IMR-90 (cell line): Measurements from ENCODE around the gene ANLN. TPM values are rescaled to one million over a fixed set of nuclear protein-coding genes. Genes with fewer than 3 reads are reported as not detected.

Source experiments
- ATAC-seq: fragments of 200-7000 bp; cut with Tn5 transposase; 2 replicates; pipeline ENCODE4 v1.9.1; 2020; ENCODE audit warnings: low read depth, mild to moderate bottlenecking, moderate library complexity
- BruUV-seq: library from RNA; stranded (reverse); fragments of 400-500 nt; replicated peaks from 2 replicates; lab custom pipeline; 2021; lab: Mats Ljungman, UMichigan
- CTCF ChIA-PET: fragments of 300-600 bp; formaldehyde crosslinking; extraction: SDS; loops from one replicate; lab custom pipeline; 2021; ENCODE audit warnings: antibody characterized with exemption; lab: Yijun Ruan, JAX
- POLR2A ChIA-PET: fragments of 300-600 bp; sonication (Branson Sonifier 250); formaldehyde crosslinking; loops from one replicate; lab custom pipeline; 2022; ENCODE audit warnings: antibody characterized with exemption; ENCODE audit not compliant: unreplicated experiment; lab: Charles Lee
- DNase-seq: peaks from one replicate; pipeline ENCODE4 v3.0.0; 2013
- H2AFZ ChIP-seq: replicated peaks from 2 replicates; pipeline ENCODE3; 2013; ENCODE audit warnings: low read length, mild to moderate bottlenecking; ENCODE audit not compliant: poor library complexity
- H2AK5ac ChIP-seq: 2 replicates; pipeline ENCODE4 v1.6.1; 2013; ENCODE audit warnings: low read depth, low read length, inconsistent platforms
- H2AK9ac ChIP-seq: replicated peaks from 2 replicates; pipeline ENCODE3; 2013; ENCODE audit warnings: mild to moderate bottlenecking, low read depth, low read length, moderate library complexity; ENCODE audit not compliant: poor library complexity
- H2BK120ac ChIP-seq: 2 replicates; pipeline ENCODE4 v1.6.1; 2013; ENCODE audit warnings: low read depth, low read length, inconsistent platforms
- H2BK15ac ChIP-seq: 3 replicates; pipeline ENCODE4 v1.6.1; 2013; ENCODE audit warnings: low read depth, low read length, inconsistent platforms
- H2BK20ac ChIP-seq: 2 replicates; pipeline ENCODE4 v1.6.1; 2013; ENCODE audit warnings: low read depth, mild to moderate bottlenecking, inconsistent platforms, low read length, moderate library complexity
- H2BK5ac ChIP-seq: 2 replicates; pipeline ENCODE4 v1.6.1; 2013; ENCODE audit warnings: mild to moderate bottlenecking, low read depth, low read length, inconsistent platforms; ENCODE audit not compliant: poor library complexity, severe bottlenecking
- H3K14ac ChIP-seq: replicated peaks from 2 replicates; pipeline ENCODE4 v1.6.1; 2013; ENCODE audit warnings: low read depth, low read length, inconsistent platforms
- H3K18ac ChIP-seq: 2 replicates; pipeline ENCODE4 v1.6.1; 2013; ENCODE audit warnings: low read depth, low read length, control low read depth
- H3K23ac ChIP-seq: 2 replicates; pipeline ENCODE4 v1.6.1; 2013; ENCODE audit warnings: low read depth, low read length, inconsistent platforms
- H3K27ac ChIP-seq: 2 replicates; pipeline ENCODE4 v1.5.1; 2013; ENCODE audit warnings: mild to moderate bottlenecking, control low read depth, low read length; ENCODE audit not compliant: insufficient read depth
- H3K27me3 ChIP-seq: 2 replicates; pipeline ENCODE4 v1.6.1; 2013; ENCODE audit warnings: low read length; ENCODE audit not compliant: control insufficient read depth, insufficient read depth
- H3K36me3 ChIP-seq: 2 replicates; pipeline ENCODE4 v1.6.1; 2013; ENCODE audit warnings: low read length, mixed read lengths; ENCODE audit not compliant: control insufficient read depth, insufficient read depth
- H3K4ac ChIP-seq: 2 replicates; pipeline ENCODE4 v1.6.1; 2013; ENCODE audit warnings: low read depth, low read length, inconsistent platforms
- H3K4me1 ChIP-seq: 2 replicates; pipeline ENCODE4 v1.6.1; 2013; ENCODE audit warnings: low read length, mixed read lengths; ENCODE audit not compliant: control insufficient read depth, insufficient read depth
- H3K4me2 ChIP-seq: 2 replicates; pipeline ENCODE4 v1.6.1; 2013; ENCODE audit warnings: low read depth, mild to moderate bottlenecking, control low read depth, low read length, moderate library complexity
- H3K4me3 ChIP-seq: 2 replicates; pipeline ENCODE4 v1.5.1; 2013; ENCODE audit warnings: low read depth, mild to moderate bottlenecking, control low read depth, low read length, moderate library complexity; ENCODE audit not compliant: insufficient read depth
- H3K56ac ChIP-seq: 2 replicates; pipeline ENCODE4 v1.6.1; 2013; ENCODE audit warnings: low read length, inconsistent platforms; ENCODE audit not compliant: insufficient read depth; ENCODE audit errors: extremely low read depth
- H3K79me1 ChIP-seq, 2 experiments: 2 replicates each; pipeline ENCODE4 v1.6.1; 2013; ENCODE audit warnings: low read length in 2 of 2, inconsistent platforms in 1 of 2, low read depth in 1 of 2
- H3K9ac ChIP-seq: 2 replicates; pipeline ENCODE4 v1.6.1; 2013; ENCODE audit warnings: low read depth, low read length, control low read depth
- H3K9me1 ChIP-seq: 2 replicates; pipeline ENCODE4 v1.6.1; 2013; ENCODE audit warnings: low read length, inconsistent platforms; ENCODE audit not compliant: insufficient read depth
- H3K9me3 ChIP-seq: 2 replicates; pipeline ENCODE4 v1.6.1; 2013; ENCODE audit warnings: low read length; ENCODE audit not compliant: control insufficient read depth, insufficient read depth
- H4K20me1 ChIP-seq: 2 replicates; pipeline ENCODE4 v1.6.1; 2013; ENCODE audit warnings: low read length, inconsistent platforms; ENCODE audit not compliant: insufficient read depth
- H4K5ac ChIP-seq: 2 replicates; pipeline ENCODE4 v1.6.1; 2013; ENCODE audit warnings: mild to moderate bottlenecking, low read depth, low read length, control low read depth
- H4K8ac ChIP-seq, 2 experiments: 2 replicates each; pipeline ENCODE4 v1.6.1; 2013; ENCODE audit warnings: low read depth in 2 of 2, low read length in 2 of 2, control low read depth in 1 of 2, inconsistent platforms in 1 of 2
- H4K91ac ChIP-seq: 2 replicates; pipeline ENCODE4 v1.6.1; 2013; ENCODE audit warnings: low read depth, low read length, inconsistent platforms; ENCODE audit not compliant: insufficient read depth
- BHLHE40 ChIP-seq: fragments of 150-350 bp; IDR thresholded peaks from 2 replicates; pipeline ENCODE4 v1.6.1; 2016; ENCODE audit warnings: mild to moderate bottlenecking, low read depth, low read length
- CEBPB ChIP-seq: IDR thresholded peaks from 2 replicates; pipeline ENCODE4 v1.6.1; 2012; ENCODE audit warnings: low read depth, low read length, improper control_type of control experiment
- FOS ChIP-seq: fragments of 150-350 bp; IDR thresholded peaks from 2 replicates; pipeline ENCODE4 v1.6.1; 2016; ENCODE audit warnings: low read depth, low read length
- MAFK ChIP-seq: IDR thresholded peaks from 2 replicates; pipeline ENCODE4 v1.6.1; 2012; ENCODE audit warnings: low read depth, low read length, improper control_type of control experiment
- MAZ ChIP-seq: IDR thresholded peaks from 2 replicates; pipeline ENCODE4 v1.6.1; 2012; ENCODE audit warnings: low read depth, mild to moderate bottlenecking, low read length, improper control_type of control experiment, moderate library complexity, borderline replicate concordance
- RFX5 ChIP-seq: IDR thresholded peaks from 2 replicates; pipeline ENCODE4 v1.8.0; 2012; ENCODE audit warnings: low read depth, mild to moderate bottlenecking, low read length, moderate library complexity
- SMC3 ChIP-seq: fragments of 150-350 bp; IDR thresholded peaks from 2 replicates; pipeline ENCODE4 v1.6.1; 2016; ENCODE audit warnings: low read depth, mild to moderate bottlenecking, antibody characterized with exemption, low read length, moderate library complexity
- WGBS, 2 experiments: methylation state at CpG; one replicate each; pipeline versions ENCODE4 v1.1.5 to v1.1.7; 2013; ENCODE audit warnings: missing lambda C conversion rate in 2 of 2; ENCODE audit not compliant: insufficient read length in 1 of 2; ENCODE audit errors: extremely low coverage in 2 of 2; 5-methylcytosine and 5-hydroxymethylcytosine counted together
- dilution Hi-C: fragments of 300-500 bp; cut with HindIII; formaldehyde crosslinking; loops from one replicate; pipeline ENCODE4 v1.14.3; 2018; ENCODE audit warnings: low sequenced_read_pairs; ENCODE audit not compliant: unreplicated experiment
- in situ Hi-C: fragments of 300-500 bp; cut with MboI; formaldehyde crosslinking; loops from 3 replicates; pipeline ENCODE4 v1.14.3; 2019; ENCODE audit warnings: low sequenced_read_pairs, inconsistent platforms, mixed read lengths
- intact Hi-C: fragments of 100-400 bp; cut with micrococcal nuclease; formaldehyde crosslinking; loops from 2 replicates; pipeline ENCODE4 v1.10.0; 2022
- polyA plus RNA-seq, 3 experiments: library from polyadenylated mRNA; depleted of rRNA; stranded (reverse); fragments of >200 nt; gene quantifications; 2 replicates each; pipeline ENCODE4 v1.2.3, GENCODE V29; 2012; ENCODE audit warnings: low replicate concordance in 1 of 3
- total RNA-seq: library from RNA; depleted of rRNA; stranded (reverse); fragments of >200 nt; gene quantifications from 2 replicates; pipeline ENCODE4 v1.2.3, GENCODE V29; 2012
- TF ChIP-seq, protein P1 (sequence below): fragments of 150-350 bp; IDR thresholded peaks from 2 replicates; pipeline ENCODE4 v1.6.1; 2017; ENCODE audit warnings: mild to moderate bottlenecking, antibody characterized with exemption, low read length, low read depth

Gene ANLN
- total and polyA plus RNA-seq, 2 of the 4 experiments (the other 2 are of a cell fraction), result 60.5 to 276 TPM

DNA sequence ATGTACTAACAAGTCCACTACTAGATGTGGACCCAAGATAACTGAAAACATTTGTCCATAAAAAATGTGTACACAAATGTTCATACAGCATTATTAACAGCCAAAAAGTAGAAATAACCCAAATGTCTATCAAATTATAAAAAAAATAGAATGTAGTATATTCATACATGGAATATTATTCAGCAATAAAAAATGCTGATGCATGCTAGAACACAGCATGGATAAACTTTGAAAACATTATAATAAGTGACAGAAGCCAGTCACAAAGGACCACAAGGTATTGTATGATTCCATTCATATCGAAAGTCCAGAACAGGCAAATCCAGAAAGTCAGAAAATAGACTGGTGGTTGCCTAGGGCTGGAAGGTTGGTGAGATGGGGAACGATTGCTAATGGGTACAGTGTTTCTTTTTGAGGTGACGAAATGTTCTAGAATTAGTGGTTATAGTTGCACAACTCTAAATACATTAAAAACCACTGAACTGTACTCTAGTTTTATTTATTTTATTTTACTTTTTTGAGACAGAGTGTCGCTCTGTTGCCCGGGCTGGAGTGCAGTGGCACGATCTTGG lies 43.3 kb upstream of the ANLN start:
- Histone ChIP-seq H4K5ac (no peak overlapping the region), H3K56ac (no peak overlapping the region), H3K4me1 (peaks cover 2% of the 10 kb centered on the region; the same call in 1 of the 2 replicates), H2BK20ac (no peak overlapping the region), H3K18ac (no peak overlapping the region), H3K9me3 (no peaks in the 10 kb centered on the region; the same call in 1 of the 2 replicates), H4K8ac (no peak overlapping the region), H2AK9ac (no peak overlapping the region), H3K14ac (no peak overlapping the region), H4K20me1 (no peaks in the 10 kb centered on the region), H2BK5ac (no peak overlapping the region), H3K9ac (no peak overlapping the region), H2BK15ac (no peak overlapping the region), H3K23ac (no peak overlapping the region), H2BK120ac (no peak overlapping the region), H4K91ac (no peak overlapping the region), H3K9me1 (no peaks in the 10 kb centered on the region), H3K27ac (no peak overlapping the region), H3K4me3 (no peak overlapping the region), H3K4ac (no peak overlapping the region), H3K27me3 (peaks cover 2% of the 10 kb centered on the region; the same call in 1 of the 2 replicates), H2AFZ (no peak overlapping the region), H3K79me1 (no peaks in the 10 kb centered on the region), H2AK5ac (no peak overlapping the region), H3K36me3 (no peaks in the 10 kb centered on the region), H3K4me2 (no peak overlapping the region)
- peak; percentile 65 for TF ChIP-seq MAFK
- TF ChIP-seq MAZ, result no peak
- no peak for TF ChIP-seq FOS
- TF ChIP-seq BHLHE40, result no peak
- TF ChIP-seq SMC3, result no peak
- no peak for TF ChIP-seq CEBPB
- TF ChIP-seq RFX5, result no peak
- TF ChIP-seq, protein P1, sequence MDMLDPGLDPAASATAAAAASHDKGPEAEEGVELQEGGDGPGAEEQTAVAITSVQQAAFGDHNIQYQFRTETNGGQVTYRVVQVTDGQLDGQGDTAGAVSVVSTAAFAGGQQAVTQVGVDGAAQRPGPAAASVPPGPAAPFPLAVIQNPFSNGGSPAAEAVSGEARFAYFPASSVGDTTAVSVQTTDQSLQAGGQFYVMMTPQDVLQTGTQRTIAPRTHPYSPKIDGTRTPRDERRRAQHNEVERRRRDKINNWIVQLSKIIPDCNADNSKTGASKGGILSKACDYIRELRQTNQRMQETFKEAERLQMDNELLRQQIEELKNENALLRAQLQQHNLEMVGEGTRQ, result no peak
- ChIA-PET POLR2A (no interaction called here), CTCF (no interaction called here)
- dilution Hi-C loops, result no loop called here
- in situ Hi-C loops, result loop anchor here (25.0 kb wide), 1 partner anchor 634 kb away; no protein-coding TSS in a partner anchor
- intact Hi-C loops, result no loop called here
- no CpG with 5 or more reads among the region's 6 CpGs for WGBS, 2 experiments
- ATAC-seq, result no peak
- DNase-seq, result no peak
- no TSS peak for BruUV-seq
